ENCODE measurements around the gene MYPN.

MYPN gene

DNA sequence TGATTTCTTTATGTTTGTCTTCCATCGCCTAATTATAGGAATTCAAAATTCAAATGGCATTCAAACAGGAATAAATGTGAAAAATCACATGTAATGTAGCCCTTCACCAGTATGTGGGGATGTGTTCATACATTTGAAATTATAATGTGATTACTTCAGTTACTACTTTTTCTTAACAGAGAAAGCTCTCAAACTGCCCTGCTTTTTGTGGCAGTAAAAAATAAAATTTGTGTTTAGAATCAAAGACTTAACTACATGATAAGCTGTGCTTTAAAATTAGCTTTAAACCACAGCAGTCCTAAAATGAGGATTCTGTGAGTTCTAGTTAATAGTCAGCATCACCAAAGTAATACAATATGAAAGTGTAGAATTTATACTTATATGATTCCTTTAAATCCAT is 26.4 kb upstream of the MYPN start:
- H3K4me3 ChIP-seq (ENCODE audit: low read length), result no peak overlapping the region
- TF ChIP-seq ZNF274 (IDR thresholded peaks at IDR 0.05; ENCODE audit: low read depth, low read length), result no peak

GRCh38 chr10:68083953-68084352 is 25.3 kb upstream of the MYPN start:
- TF ChIP-seq ZNF274 (IDR thresholded peaks at IDR 0.05; ENCODE audit: low read depth, low read length), result no peak
- no peak overlapping the region for H3K4me3 ChIP-seq (ENCODE audit: low read length)

GRCh38 chr10:68084469-68084868 is 24.8 kb upstream of the MYPN start:
- no peak for TF ChIP-seq ZNF274 (IDR thresholded peaks at IDR 0.05; ENCODE audit: low read depth, low read length)

DNA sequence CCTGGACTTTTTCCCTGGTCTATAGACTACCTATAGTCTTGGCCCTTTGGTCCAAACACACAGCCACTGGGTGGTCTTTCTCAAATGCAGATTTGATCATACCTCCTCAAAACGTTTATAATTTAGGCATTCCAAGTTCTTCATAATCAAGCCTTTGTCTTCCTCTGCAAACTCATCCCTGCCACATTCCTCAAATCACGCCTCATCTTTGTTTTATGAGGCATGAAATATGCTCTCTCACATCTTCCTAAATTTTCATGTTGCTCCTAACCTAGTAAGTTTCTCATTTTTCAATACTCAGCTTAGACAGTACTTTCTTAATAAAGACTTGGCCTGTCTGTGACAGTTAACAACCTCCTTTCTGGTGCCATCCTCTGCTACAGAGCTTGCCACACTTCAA is 23.3 kb upstream of the MYPN start:
- TF ChIP-seq ZNF274 (IDR thresholded peaks at IDR 0.05; ENCODE audit: low read depth, low read length), result no peak

More at GRCh38 chr10:68084469-68084868, 24.8 kb upstream of the MYPN start:
- H3K4me3 ChIP-seq (ENCODE audit: low read length), result no peak overlapping the region

DNA sequence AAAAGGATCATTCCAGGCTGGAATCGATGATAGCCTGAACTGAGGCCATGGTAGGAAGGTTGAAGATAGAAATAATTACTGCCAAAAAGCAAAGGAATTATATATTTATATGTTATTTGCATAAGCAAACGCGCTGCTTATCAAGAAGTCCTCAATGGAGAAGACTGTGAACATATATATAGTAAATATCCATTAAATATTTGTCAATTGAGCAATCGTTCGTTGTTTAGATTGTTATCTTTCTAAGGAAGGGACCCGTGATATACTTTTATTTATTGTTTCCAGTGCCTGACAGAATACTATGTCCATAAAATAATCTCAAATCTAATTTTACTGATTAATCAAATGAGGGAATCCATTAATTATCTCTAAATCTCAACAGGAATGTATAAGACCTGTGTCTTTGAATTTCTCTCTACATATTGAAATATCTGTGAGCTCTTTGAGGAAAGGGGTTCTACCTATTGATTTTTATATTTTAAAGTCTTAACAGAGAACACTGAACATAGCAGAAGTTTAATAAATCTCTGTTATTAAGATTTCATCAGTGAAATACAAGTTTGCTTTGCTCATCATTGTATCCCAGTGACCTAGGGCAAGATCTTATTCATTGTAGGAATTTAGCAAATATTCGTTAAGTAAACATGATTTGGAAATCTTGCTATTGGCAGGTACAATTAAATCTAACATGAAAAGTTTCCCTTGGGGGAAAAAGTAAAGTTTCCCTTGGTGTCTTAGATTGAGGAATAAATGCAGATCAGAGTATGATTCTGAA is 22.2 kb upstream of the MYPN start:
- no peak overlapping the region for H3K4me3 ChIP-seq (ENCODE audit: low read length)
- TF ChIP-seq ZNF274 (IDR thresholded peaks at IDR 0.05; ENCODE audit: low read depth, low read length), result no peak

More for the DNA sequence above, 23.3 kb upstream of the MYPN start:
- H3K4me3 ChIP-seq (ENCODE audit: low read length), result no peak overlapping the region

- no peak overlapping the region for H3K4me3 ChIP-seq (ENCODE audit: low read length)
- TF ChIP-seq ZNF274 (IDR thresholded peaks at IDR 0.05; ENCODE audit: low read depth, low read length), result no peak
These were observed 21.4 kb upstream of the MYPN start for GRCh38 chr10:68087685-68088401.

- H3K4me3 ChIP-seq (ENCODE audit: low read length), result no peak overlapping the region; the same call in 1 of the 2 replicates
- TF ChIP-seq ZNF274 (IDR thresholded peaks at IDR 0.05; ENCODE audit: low read depth, low read length), result no peak
These were observed 20.5 kb upstream of the MYPN start for GRCh38 chr10:68088740-68089139.

DNA sequence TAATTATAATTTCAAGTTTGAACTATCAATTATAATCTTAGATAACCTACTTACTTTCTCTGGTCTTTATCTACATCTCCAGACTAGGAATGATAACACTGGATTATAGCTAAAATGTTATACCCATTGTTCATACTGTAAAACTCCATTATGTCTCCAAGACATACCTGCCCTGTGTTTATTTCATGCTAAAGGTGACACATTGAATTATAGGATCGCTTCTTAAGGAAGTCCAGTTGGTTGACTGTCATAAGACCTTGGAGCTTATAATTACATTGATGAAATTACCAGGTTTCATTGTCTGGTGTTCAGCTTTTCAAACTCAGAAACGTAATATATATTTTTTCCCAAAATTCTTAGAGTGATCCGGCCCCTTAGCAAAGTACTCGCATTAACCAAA is 18.7 kb upstream of the MYPN start:
- no peak overlapping the region for H3K4me3 ChIP-seq (ENCODE audit: low read length)
- no peak for TF ChIP-seq ZNF274 (IDR thresholded peaks at IDR 0.05; ENCODE audit: low read depth, low read length)

DNA sequence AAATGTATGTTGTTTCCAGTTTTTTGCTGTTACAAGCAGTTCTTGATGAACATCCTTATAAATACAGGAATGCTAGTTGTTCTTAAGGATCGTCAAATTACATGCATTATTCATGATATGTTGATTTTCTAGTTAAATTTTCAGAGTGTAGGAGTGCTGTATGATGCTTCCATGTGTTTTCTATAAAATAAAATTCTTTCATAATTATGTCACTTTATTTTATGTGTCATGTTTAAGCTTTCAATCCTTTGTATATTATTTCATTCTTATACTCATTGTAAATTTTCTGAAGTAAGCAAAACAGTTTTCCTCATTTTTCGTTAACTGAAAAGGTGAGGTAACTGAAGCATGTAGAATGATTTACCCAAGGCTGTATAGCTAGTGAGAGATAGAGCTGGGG is 16.8 kb upstream of the MYPN start:
- no peak for TF ChIP-seq ZNF274 (IDR thresholded peaks at IDR 0.05; ENCODE audit: low read depth, low read length)

GRCh38 chr10:68095153-68095552 is 14.1 kb upstream of the MYPN start:
- no peak for TF ChIP-seq ZNF274 (IDR thresholded peaks at IDR 0.05; ENCODE audit: low read depth, low read length)
- H3K4me3 ChIP-seq (ENCODE audit: low read length), result no peak overlapping the region

More for the DNA sequence above, 16.8 kb upstream of the MYPN start:
- no peak overlapping the region for H3K4me3 ChIP-seq (ENCODE audit: low read length)

DNA sequence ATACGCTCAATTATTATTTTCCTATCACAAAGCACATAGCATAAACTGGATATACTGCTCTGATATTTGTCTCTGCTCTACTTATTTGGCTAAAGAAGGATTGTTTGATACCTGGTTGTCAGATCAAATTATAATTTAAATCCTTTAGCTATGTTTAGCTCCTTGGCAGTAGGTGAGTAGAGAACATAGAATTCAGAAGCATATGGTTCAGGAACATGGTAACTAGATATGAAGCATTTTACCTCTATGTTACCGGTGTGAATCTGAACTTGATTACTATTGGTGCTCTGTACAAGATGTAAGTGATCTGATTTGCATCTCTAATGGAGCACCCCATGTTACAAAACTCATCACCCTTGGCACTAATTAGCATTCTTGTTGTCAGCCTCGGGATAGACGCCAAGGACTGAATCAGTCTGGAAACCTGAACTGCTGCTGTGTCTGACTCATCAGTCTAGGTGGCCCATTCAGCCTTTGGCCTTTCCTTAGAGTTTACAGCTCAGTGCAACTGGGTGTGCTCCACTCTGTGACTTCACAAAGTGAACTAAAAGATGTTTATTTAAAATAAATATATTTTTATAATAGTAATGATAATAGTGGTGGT is 12.3 kb upstream of the MYPN start:
- no peak overlapping the region for H3K4me3 ChIP-seq (ENCODE audit: low read length)
- no peak for TF ChIP-seq ZNF274 (IDR thresholded peaks at IDR 0.05; ENCODE audit: low read depth, low read length)

GRCh38 chr10:68099736-68100135 is 9.6 kb upstream of the MYPN start:
- H3K4me3 ChIP-seq (ENCODE audit: low read length), result no peak overlapping the region
- TF ChIP-seq ZNF274 (IDR thresholded peaks at IDR 0.05; ENCODE audit: low read depth, low read length), result no peak

- TF ChIP-seq ZNF274 (IDR thresholded peaks at IDR 0.05; ENCODE audit: low read depth, low read length), result no peak
- no peak overlapping the region for H3K4me3 ChIP-seq (ENCODE audit: low read length)
These were observed 8.2 kb upstream of the MYPN start for GRCh38 chr10:68101066-68101465.

GRCh38 chr10:68103261-68103878 is 5.9 kb upstream of the MYPN start:
- no peak overlapping the region for H3K4me3 ChIP-seq (ENCODE audit: low read length)
- no peak for TF ChIP-seq ZNF274 (IDR thresholded peaks at IDR 0.05; ENCODE audit: low read depth, low read length)

All from GM08714 (cell line).